SU-DHL-6 (cell line): ENCODE data around the gene SLC19A1.

Source experiments
- H2AFZ ChIP-seq: fragments of 200-600 bp; sonication (generic); 2 replicates; pipeline ENCODE4 v1.6.1; 2014; ENCODE audit warnings: low read depth, mild to moderate bottlenecking, moderate library complexity, mixed read lengths, antibody characterized with exemption, low read length; ENCODE audit not compliant: severe bottlenecking
- H3F3A ChIP-seq: fragments of 200-600 bp; shearing (Covaris generic); 2 replicates; pipeline ENCODE4 v1.6.0; 2016; ENCODE audit warnings: antibody characterized with exemption, mild to moderate bottlenecking; ENCODE audit not compliant: insufficient read depth
- H3K27ac ChIP-seq: fragments of 200-600 bp; sonication (generic); 2 replicates; pipeline ENCODE4 v1.5.1; 2016; ENCODE audit warnings: low read depth, mild to moderate bottlenecking, low read length, moderate library complexity, mixed read lengths
- H3K27me3 ChIP-seq: fragments of 200-600 bp; sonication (generic), shearing (Covaris generic); 2 replicates; pipeline ENCODE4 v1.6.0; 2014; ENCODE audit warnings: mild to moderate bottlenecking, low read length
- H3K36me3 ChIP-seq: fragments of 200-600 bp; sonication (generic); 2 replicates; pipeline ENCODE4 v1.6.1; 2014; ENCODE audit warnings: mild to moderate bottlenecking, low read length, mixed read lengths
- H3K4me2 ChIP-seq: fragments of 300-600, 200-600 bp; shearing (Covaris generic), sonication (generic); 2 replicates; pipeline ENCODE4 v1.6.0; 2014; ENCODE audit warnings: low read length, low read depth, mild to moderate bottlenecking; ENCODE audit not compliant: poor library complexity, severe bottlenecking
- H3K4me3 ChIP-seq: fragments of 200-600 bp; sonication (generic); 2 replicates; pipeline ENCODE4 v1.5.1; 2014; ENCODE audit warnings: antibody characterized with exemption, low read length, mild to moderate bottlenecking, mixed read lengths; ENCODE audit not compliant: insufficient read depth, poor library complexity, severe bottlenecking
- H3K79me2 ChIP-seq: fragments of 200-600 bp; sonication (generic); 2 replicates; pipeline ENCODE4 v1.6.1; 2014; ENCODE audit warnings: mild to moderate bottlenecking, low read length, moderate library complexity; ENCODE audit not compliant: insufficient read depth
- H3K9ac ChIP-seq: fragments of 200-600 bp; sonication (generic); 2 replicates; pipeline ENCODE4 v1.7.0; 2014; ENCODE audit warnings: mild to moderate bottlenecking, low read length
- H3K9me2 ChIP-seq: fragments of 200-600 bp; sonication (generic); replicated peaks from 2 replicates; pipeline ENCODE4 v1.6.1; 2014; ENCODE audit warnings: low read length; ENCODE audit not compliant: insufficient read depth
- H3K9me3 ChIP-seq: fragments of 200-600 bp; sonication (generic); 2 replicates; pipeline ENCODE4 v1.6.1; 2014; ENCODE audit warnings: low read length, mixed read lengths; ENCODE audit not compliant: insufficient read depth
- H4K20me1 ChIP-seq: fragments of 200-600 bp; sonication (generic); 2 replicates; pipeline ENCODE4 v1.6.1; 2014; ENCODE audit warnings: low read depth, mild to moderate bottlenecking, antibody characterized with exemption, low read length, moderate library complexity, mixed read lengths
- CTCF ChIP-seq: fragments of 200-600 bp; sonication (generic); IDR thresholded peaks from one replicate; pipeline ENCODE4 v1.5.1; 2017; ENCODE audit warnings: antibody characterized with exemption, mild to moderate bottlenecking, low read length, moderate library complexity; ENCODE audit not compliant: insufficient read depth, poor library complexity, severe bottlenecking
- EZH2phosphoT487 ChIP-seq: fragments of 200-600 bp; sonication (generic), shearing (Covaris generic); conservative IDR thresholded peaks from 2 replicates; pipeline ENCODE4 v1.6.1; 2018; ENCODE audit warnings: mild to moderate bottlenecking, antibody characterized with exemption, low read length, moderate library complexity, mixed read lengths

Gene SLC19A1

GRCh38 chr21:45530423-45531113 is 11.7 kb downstream of the SLC19A1 start:
- Histone ChIP-seq H3K27me3 (no peaks in the 10 kb centered on the region), H3K9me2 (no peaks in the 10 kb centered on the region), H3K79me2 (peaks cover 20% of the 10 kb centered on the region; the same call in 1 of the 2 replicates), H4K20me1 (no peaks in the 10 kb centered on the region; the same call in 1 of the 2 replicates), H3F3A (no peaks in the 10 kb centered on the region), H3K9me3 (no peaks in the 10 kb centered on the region), H2AFZ (no peak overlapping the region), H3K9ac (no peak overlapping the region), H3K36me3 (peaks cover 4% of the 10 kb centered on the region; the same call in 1 of the 2 replicates), H3K27ac (no peak overlapping the region), H3K4me3 (no peak overlapping the region), H3K4me2 (no peak overlapping the region)
- TF ChIP-seq CTCF (no peak), EZH2phosphoT487 (no peak)

- Histone ChIP-seq H3F3A (no peaks in the 10 kb centered on the region), H4K20me1 (no peaks in the 10 kb centered on the region; the same call in 1 of the 2 replicates), H3K36me3 (peaks cover 4% of the 10 kb centered on the region; the same call in 1 of the 2 replicates), H3K9me2 (no peaks in the 10 kb centered on the region), H3K27ac (no peak overlapping the region), H3K4me2 (no peak overlapping the region), H3K79me2 (peaks cover 14% of the 10 kb centered on the region; the same call in 1 of the 2 replicates), H3K9ac (no peak overlapping the region), H3K4me3 (no peak overlapping the region), H2AFZ (no peak overlapping the region), H3K27me3 (no peaks in the 10 kb centered on the region), H3K9me3 (no peaks in the 10 kb centered on the region)
- TF ChIP-seq CTCF (no peak), EZH2phosphoT487 (no peak)
Observed at GRCh38 chr21:45529785-45530422, 12.3 kb downstream of the SLC19A1 start.

GRCh38 chr21:45528981-45529784 is 13.1 kb downstream of the SLC19A1 start:
- H3F3A ChIP-seq, result no peaks in the 10 kb centered on the region

More at GRCh38 chr21:45528981-45529784, 13.1 kb downstream of the SLC19A1 start:
- H3K36me3 ChIP-seq, result peaks cover 4% of the 10 kb centered on the region; the same call in 1 of the 2 replicates
- no peaks in the 10 kb centered on the region; the same call in 1 of the 2 replicates for H4K20me1 ChIP-seq
- H3K27me3 ChIP-seq, result no peaks in the 10 kb centered on the region
- no peak overlapping the region for H3K9ac ChIP-seq
- H3K9me2 ChIP-seq, result no peaks in the 10 kb centered on the region
- H3K9me3 ChIP-seq, result no peaks in the 10 kb centered on the region
- no peak overlapping the region for H2AFZ ChIP-seq
- peaks cover 8% of the 10 kb centered on the region; the same call in 1 of the 2 replicates for H3K79me2 ChIP-seq
- H3K4me3 ChIP-seq, result no peak overlapping the region
- no peak overlapping the region for H3K27ac ChIP-seq
- H3K4me2 ChIP-seq, result no peak overlapping the region
- no peak for TF ChIP-seq CTCF
- no peak for TF ChIP-seq EZH2phosphoT487
